ENCODE measurements around the gene POLR2L. TPM values are rescaled to one million over a fixed set of nuclear protein-coding genes. Genes with fewer than 3 reads are reported as not detected.
A peak's percentile ranks its signal among the peaks of the same experiment; 100 is the strongest.

Gene POLR2L
- total and polyA plus RNA-seq, 2 donors (not counting 1 experiment from before 2014, with no cell fraction given), result 44.4 to 80.8 TPM

- Histone ChIP-seq H3K36me3 (replicated peaks in 1 of 2; ENCODE audit: control extremely low read depth in 1 of 2, control insufficient read depth in 1 of 2, extremely low read depth in 1 of 2, insufficient read depth in 2 of 2, low read length in 1 of 2) (peaks cover 0 to 7% of the 10 kb centered on the region in 2 experiments), H3K79me2 (ENCODE audit: control insufficient read depth, insufficient read depth, low read length) (peaks cover 36% of the 10 kb centered on the region), H3K4me3 (ENCODE audit: control extremely low read depth in 1 of 5, extremely low read depth in 1 of 5, insufficient read depth in 1 of 5, low read depth in 2 of 5, low read length in 4 of 5) (no peak overlapping the region), H3K9ac (ENCODE audit: low read length) (no peak overlapping the region), H3K4me2 (replicated peaks; ENCODE audit: low read depth, low read length, poor library complexity, severe bottlenecking) (no peak overlapping the region), H4K20me1 (ENCODE audit: control insufficient read depth, insufficient read depth, low read length, poor library complexity, severe bottlenecking) (peaks cover 64% of the 10 kb centered on the region), H3K4me1 (ENCODE audit: control insufficient read depth in 2 of 2, insufficient read depth in 2 of 2, low read length in 2 of 2) (peaks cover 22 to 41% of the 10 kb centered on the region in 2 donors), H3K27me3 (replicated peaks in 1 of 4; ENCODE audit: control extremely low read depth in 1 of 4, control insufficient read depth in 3 of 4, insufficient read depth in 4 of 4, low read length in 3 of 4) (peaks cover 0 to 13% (median 3%) of the 10 kb centered on the region in 4 experiments), H3K9me3 (ENCODE audit: control extremely low read depth in 1 of 3, control insufficient read depth in 2 of 3, insufficient read depth in 1 of 3, low read length in 2 of 3) (peaks cover 0 to 3% (median 0%) of the 10 kb centered on the region in 3 donors), H3K27ac (ENCODE audit: low read length in 2 of 2) (no peak overlapping the region), H2AFZ (ENCODE audit: insufficient read depth, low read depth, low read length, poor library complexity, severe bottlenecking) (no peak overlapping the region)
- CTCF ChIA-PET, result interaction anchor here (1.0 to 1.2 kb wide), 2 partner anchors 17 to 44 kb away, joined by 3 read pairs; partner anchors contain the start of gene GATD1
- Mint-ChIP-seq H3K4me1 (peaks cover 21% of the 10 kb centered on the region), H3K9me3 (ENCODE audit: insufficient read depth) (no peaks in the 10 kb centered on the region), H3K4me3 (peak overlapping the region; percentile 27), H3K27ac (no peak overlapping the region), H3K27me3 (no peaks in the 10 kb centered on the region)
- 96% methylated on average over 24 of the region's 31 CpGs for WGBS (ENCODE audit: insufficient coverage)
- intact Hi-C loops (cut with micrococcal nuclease), result loop anchor here (10.0 kb wide), 1 partner anchor 339 kb away; the partner anchor contains the start of gene PTDSS2
- POLR2A ChIA-PET, result interaction anchor here (1.1 kb wide), 1 partner anchor 48 kb away, joined by 3 read pairs; the partner anchor contains the start of genes POLR2L and TSPAN4
- ATAC-seq (ENCODE audit: low read depth) (no peak), DNase-seq (no peak)
- TF ChIP-seq EZH2 (IDR thresholded peaks at IDR 0.05; ENCODE audit: borderline replicate concordance, insufficient read depth, low read depth, low read length, poor library complexity, severe bottlenecking) (no peak), CTCF (IDR thresholded peaks at IDR 0.05) (no peak)
Measured at GRCh38 chr11:794013-794765, 48.1 kb downstream of the POLR2L start.

- no peak for ATAC-seq (ENCODE audit: low read depth)
- no peak for DNase-seq
- WGBS (ENCODE audit: insufficient coverage), result 95% methylated on average over 6 of the region's 7 CpGs
- Histone ChIP-seq H3K4me2 (replicated peaks; ENCODE audit: low read depth, low read length, poor library complexity, severe bottlenecking) (no peak overlapping the region), H3K27me3 (replicated peaks in 1 of 4; ENCODE audit: control extremely low read depth in 1 of 4, control insufficient read depth in 3 of 4, insufficient read depth in 4 of 4, low read length in 3 of 4) (peaks cover 0 to 19% (median 5%) of the 10 kb centered on the region in 4 experiments), H3K4me1 (ENCODE audit: control insufficient read depth in 2 of 2, insufficient read depth in 2 of 2, low read length in 2 of 2) (peaks cover 23 to 39% of the 10 kb centered on the region in 2 donors), H3K4me3 (ENCODE audit: control extremely low read depth in 1 of 5, extremely low read depth in 1 of 5, insufficient read depth in 1 of 5, low read depth in 2 of 5, low read length in 4 of 5) (no peak overlapping the region), H3K36me3 (replicated peaks in 1 of 2; ENCODE audit: control extremely low read depth in 1 of 2, control insufficient read depth in 1 of 2, extremely low read depth in 1 of 2, insufficient read depth in 2 of 2, low read length in 1 of 2) (peaks cover 0 to 7% of the 10 kb centered on the region in 2 experiments), H4K20me1 (ENCODE audit: control insufficient read depth, insufficient read depth, low read length, poor library complexity, severe bottlenecking) (peaks cover 62% of the 10 kb centered on the region), H3K27ac (ENCODE audit: low read length in 2 of 2) (no peak overlapping the region), H3K79me2 (ENCODE audit: control insufficient read depth, insufficient read depth, low read length) (peaks cover 35% of the 10 kb centered on the region), H3K9me3 (ENCODE audit: control extremely low read depth in 1 of 3, control insufficient read depth in 2 of 3, insufficient read depth in 1 of 3, low read length in 2 of 3) (peaks cover 0 to 3% (median 0%) of the 10 kb centered on the region in 3 donors), H2AFZ (ENCODE audit: insufficient read depth, low read depth, low read length, poor library complexity, severe bottlenecking) (no peak overlapping the region), H3K9ac (ENCODE audit: low read length) (no peak overlapping the region)
- Mint-ChIP-seq H3K4me3 (peak overlapping the region; percentile 27), H3K27me3 (no peaks in the 10 kb centered on the region), H3K9me3 (ENCODE audit: insufficient read depth) (no peaks in the 10 kb centered on the region), H3K27ac (no peak overlapping the region), H3K4me1 (peaks cover 21% of the 10 kb centered on the region)
- intact Hi-C loops (cut with micrococcal nuclease), result loop anchor here (10.0 kb wide), 1 partner anchor 339 kb away; the partner anchor contains the start of gene PTDSS2
- TF ChIP-seq CTCF (IDR thresholded peaks at IDR 0.05) (no peak), EZH2 (IDR thresholded peaks at IDR 0.05; ENCODE audit: borderline replicate concordance, insufficient read depth, low read depth, low read length, poor library complexity, severe bottlenecking) (no peak)
- ChIA-PET POLR2A (interaction anchor here (1.1 kb wide), 1 partner anchor 49 kb away, joined by 3 read pairs; the partner anchor contains the start of genes POLR2L and TSPAN4), CTCF (interaction anchor here (1.0 to 1.2 kb wide), 2 partner anchors 16 to 43 kb away, joined by 3 read pairs; partner anchors contain the start of gene GATD1)
Measured at GRCh38 chr11:793556-793955, 48.8 kb downstream of the POLR2L start.
